HG03135 (cell line): ENCODE data around the gene GPR161.
"Not testable (repeated sequence)": the region's sequence is repeated elsewhere in the genome, so short reads cannot be mapped to it uniquely, and the experiment has no call there.

Experiments
- ATAC-seq: cut with Tn5 transposase; IDR thresholded peaks from one replicate; pipeline ENCODE4 v1.9.1; 2021; ENCODE audit warnings: mild to moderate bottlenecking, moderate library complexity; ENCODE audit not compliant: unreplicated experiment

The GPR161 gene, protein sequence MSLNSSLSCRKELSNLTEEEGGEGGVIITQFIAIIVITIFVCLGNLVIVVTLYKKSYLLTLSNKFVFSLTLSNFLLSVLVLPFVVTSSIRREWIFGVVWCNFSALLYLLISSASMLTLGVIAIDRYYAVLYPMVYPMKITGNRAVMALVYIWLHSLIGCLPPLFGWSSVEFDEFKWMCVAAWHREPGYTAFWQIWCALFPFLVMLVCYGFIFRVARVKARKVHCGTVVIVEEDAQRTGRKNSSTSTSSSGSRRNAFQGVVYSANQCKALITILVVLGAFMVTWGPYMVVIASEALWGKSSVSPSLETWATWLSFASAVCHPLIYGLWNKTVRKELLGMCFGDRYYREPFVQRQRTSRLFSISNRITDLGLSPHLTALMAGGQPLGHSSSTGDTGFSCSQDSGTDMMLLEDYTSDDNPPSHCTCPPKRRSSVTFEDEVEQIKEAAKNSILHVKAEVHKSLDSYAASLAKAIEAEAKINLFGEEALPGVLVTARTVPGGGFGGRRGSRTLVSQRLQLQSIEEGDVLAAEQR

DNA sequence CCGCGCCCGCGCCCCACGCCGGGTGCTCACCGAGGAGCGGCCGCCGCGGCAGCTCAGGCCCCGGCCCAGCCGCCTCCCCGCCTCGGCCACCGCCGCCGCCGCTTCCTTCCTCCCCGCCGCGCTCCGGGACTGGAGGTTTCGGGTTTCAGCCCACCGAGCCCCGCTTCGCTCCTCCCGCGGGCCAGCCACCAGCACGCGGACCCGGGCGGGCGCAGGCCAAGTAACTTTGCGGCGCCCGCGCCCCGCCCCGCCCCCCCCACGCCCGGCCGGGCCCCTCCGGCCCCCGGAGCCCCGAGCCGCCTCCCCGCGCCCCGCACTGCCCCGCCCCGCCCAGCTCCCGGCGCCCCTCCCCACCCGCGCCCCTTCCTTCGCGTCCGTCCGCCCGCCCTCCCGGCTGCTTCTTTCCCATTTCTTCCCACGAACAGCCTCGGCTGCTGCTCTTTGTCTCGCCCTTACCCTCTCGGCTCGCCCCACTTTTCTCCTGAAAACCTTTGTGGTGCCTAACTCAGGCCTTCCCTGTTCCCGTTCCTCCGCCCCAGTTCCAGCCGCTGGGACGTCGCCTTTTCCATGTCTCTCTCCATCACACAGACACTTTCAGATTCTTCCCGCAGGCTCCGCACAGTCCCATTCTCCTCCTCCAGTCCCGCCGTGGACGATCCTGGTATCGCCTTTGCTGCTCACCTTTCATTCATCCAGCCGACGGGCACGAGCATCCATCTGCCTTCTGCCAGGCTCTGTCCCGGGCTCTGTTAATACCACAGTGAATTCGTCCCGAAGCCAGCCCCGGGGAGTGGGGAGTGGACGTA lies at the start of gene GPR161:
Gene GPR161 (minus strand): TSS at position 222 of the 806 bp plus-strand sequence. CDS start 32,080 bp downstream, outside the sequence.
- ATAC-seq, result no peak

DNA sequence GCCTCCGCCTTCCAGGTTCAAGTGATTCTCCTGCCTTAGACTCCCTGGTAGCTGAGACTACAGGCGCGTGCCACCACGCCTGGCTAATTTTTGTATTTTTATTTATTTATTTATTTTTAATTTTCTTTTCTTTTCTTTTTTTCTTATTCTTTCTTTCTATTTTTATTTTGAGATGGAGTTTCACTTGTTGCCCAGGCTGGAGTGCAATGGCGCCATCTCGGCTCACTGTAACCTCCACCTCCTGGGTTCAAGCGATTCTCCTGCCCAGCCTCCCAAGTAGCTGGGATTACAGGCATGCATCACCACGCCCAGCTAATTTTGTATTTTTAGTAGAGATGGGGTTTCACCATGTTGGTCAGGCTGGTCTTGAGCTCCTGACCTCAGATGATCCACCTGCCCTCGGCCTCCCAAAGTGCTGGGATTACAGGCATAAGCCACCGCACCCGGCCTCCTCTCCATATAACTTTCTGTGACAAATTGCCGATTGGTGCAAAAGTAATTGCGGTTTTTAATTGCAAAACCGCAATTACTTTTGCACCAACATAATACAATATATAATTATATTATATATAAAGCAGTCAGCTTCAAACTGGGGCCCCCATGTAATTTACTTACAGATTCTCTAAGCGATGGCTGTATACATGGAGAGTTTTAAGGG lies 44.5 kb upstream of the GPR161 start:
- ATAC-seq, result not testable (repeated sequence)

DNA sequence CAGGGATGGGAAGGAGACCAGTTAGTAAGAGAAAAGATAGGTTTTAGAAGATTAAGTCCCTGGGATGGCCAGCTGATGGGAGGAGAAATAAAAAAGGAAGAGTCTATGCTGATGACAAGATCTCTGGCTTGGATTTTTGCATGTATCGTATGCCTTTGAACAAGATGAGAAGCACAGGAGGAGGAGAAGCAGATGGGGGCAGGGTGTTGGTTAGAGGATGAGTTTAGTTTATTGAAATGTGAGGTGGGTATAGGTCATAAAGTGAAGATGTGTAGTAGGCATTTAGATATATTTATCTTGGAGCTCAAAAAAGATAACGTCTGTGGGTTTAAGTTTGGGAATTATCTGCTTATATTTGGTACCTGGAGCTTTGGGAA lies 43.4 kb upstream of the GPR161 start:
- no peak for ATAC-seq

DNA sequence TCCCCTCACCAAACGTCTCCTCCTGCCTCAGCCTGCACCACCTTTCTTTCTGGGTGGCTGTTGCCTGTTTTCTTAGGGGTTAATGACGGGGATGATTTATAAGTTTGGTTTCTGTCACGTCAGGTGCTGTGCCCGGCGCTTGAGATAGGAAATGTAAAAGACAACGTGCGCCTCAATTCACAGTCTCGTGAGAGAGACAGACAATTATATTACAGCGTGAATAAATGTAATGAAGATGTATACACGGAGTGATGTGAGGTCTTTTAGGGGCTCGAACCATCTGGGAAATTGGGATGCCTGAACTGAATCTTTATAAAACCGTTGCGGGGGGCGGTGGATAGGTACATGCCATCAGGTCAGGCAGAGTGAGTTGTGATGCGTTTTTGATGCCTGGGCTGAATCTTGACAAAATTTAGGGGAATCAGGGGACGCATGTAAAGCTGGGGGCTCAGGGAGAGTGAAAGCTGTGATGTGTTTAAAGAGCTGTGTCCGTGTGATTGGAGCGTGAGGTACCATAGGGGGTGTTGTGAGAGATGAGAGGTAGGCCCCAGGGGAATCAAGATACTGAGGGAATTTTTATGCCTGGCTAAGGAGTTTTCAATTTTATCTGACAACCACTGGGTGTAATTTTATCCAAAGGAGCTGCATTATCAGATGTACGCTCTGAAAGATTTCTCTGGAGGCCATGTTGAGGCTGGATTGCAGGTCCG lies 42.9 kb upstream of the GPR161 start:
- no peak for ATAC-seq

DNA sequence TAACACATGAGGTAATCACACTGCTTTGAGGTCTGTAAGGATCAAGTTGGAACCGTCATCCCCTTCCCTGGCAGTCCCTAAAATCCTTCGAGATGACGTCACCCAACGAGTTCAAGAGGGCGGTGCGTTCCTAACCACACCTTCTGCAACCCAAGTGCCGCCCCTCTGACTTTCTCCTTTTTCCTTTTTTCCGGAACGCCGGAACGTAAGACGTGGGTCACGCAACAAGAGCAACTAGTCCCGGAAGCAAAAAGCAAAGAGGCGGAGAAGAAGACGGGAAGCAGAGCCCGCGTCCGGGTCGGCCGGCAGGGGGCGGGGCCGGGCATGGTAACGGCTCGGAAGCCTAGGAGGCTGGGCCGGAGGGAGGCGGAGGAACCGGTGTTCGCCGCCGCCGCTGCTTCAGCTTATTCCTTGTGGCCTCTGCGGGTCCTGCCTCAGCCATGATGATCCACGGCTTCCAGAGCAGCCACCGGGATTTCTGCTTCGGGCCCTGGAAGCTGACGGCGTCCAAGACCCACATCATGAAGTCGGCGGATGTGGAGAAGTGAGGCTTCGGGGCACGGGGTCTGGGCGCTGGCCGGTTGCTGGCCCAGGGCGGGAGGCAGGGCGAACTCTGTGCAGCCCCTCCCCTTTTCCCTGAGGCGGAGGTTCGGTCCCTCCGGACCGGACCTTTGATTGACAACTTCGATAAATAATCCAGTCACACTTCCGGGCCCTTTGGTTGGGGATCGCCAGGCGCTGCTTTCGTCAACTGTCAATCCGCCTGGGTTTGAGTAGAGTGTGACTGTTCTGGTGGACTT lies 42.1 kb upstream of the GPR161 start, which contains the start of gene TIPRL:
Gene TIPRL (plus strand): TSS at position 325 of the 800 bp plus-strand sequence. CDS start 116 bp downstream, at position 441.
- ATAC-seq, result peak; percentile 90

DNA sequence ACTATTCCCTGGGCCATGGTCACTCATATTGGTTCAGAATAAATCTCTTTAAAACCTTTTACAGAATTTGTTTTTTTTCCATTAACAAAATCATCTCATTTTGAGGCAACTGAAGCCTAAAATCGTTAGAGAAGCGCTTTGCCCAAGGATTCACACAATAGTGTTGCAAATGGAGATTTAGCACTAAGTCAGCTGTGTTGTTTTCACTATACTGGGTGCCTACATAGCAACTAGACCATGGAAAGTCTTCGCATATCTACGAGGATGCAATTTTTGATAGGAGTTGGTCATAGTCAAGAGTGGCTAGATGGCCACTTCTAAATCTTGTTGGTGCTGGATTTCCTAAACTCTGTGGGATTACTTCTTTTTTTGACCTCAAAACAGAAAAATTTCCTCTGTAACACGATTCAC lies 41.5 kb upstream of the GPR161 start:
- ATAC-seq, result no peak

DNA sequence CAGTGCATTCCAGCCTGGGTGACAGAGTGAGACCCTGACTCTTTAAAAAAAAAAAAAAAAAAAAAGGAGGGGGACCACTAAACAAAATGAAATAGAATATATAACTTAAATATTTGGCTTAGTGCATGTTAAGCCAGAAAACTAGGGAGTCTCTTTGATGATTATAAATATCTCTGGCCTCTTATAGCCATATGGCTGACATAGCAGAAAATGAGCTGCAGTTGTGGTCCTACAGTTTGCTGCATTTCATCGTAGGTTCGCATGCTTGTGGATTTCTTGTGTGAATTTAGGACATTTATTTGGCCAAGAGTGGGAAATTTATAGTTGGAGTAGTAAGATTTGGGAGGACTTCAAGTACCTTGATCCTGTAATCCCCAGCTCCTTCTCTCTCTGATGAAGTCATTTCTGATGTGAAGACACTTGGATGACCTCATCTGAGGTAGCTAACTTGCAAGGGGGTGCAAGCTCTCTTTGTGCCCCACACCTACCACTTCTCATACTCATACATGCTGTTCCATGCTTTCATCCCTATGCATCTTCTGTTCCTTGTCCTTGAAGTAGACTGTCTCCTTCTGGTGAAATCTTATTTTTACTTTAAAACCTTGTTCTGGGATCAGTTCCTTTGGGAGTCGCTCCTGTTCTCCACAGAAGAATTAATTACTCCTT lies 35.7 kb upstream of the GPR161 start:
- ATAC-seq, result no peak

DNA sequence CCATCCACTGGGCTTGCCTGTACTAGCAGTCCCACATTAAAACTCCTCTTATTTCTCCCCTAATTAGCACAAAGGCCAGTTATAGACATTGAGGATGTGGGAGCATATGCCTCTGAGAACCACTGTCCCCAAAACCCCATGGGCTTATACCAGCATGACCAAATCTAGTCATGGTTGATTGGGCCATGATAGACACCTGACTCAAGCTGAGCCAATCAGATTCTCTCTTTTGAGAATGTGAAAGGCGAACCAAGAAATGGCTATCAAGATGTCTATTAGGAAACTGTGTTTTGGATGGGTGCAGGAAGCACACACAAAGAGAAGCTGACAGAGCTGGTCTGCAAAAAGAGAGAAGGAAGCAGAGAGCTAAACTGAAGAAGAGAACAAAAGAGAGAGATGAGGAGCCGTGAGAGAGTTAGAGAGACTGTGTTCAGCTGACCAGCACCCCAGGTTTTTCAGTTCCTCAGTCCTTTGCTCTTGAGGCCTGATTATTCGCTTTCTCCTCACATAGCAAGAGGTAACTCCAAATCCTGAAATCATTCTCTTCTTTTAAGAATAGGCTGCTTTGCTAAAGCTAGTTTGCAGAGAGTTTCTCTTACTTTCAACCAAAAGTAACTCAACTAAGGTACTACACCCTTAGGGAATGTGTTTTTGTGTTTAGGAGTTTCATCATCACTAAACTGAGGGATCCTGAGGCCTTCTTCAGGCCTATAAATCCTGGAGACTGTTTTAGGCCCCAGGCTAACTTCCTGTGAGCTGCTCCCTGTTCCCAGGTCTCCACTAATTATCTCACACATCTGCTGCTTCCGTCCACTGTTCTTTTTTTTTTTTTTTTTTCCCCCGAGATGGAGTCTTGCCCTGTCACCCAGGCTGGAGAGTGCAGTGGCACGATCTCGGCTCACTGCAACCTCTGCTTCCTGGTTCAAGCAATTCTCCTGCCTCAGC lies 34.1 kb upstream of the GPR161 start:
- ATAC-seq, result no peak

DNA sequence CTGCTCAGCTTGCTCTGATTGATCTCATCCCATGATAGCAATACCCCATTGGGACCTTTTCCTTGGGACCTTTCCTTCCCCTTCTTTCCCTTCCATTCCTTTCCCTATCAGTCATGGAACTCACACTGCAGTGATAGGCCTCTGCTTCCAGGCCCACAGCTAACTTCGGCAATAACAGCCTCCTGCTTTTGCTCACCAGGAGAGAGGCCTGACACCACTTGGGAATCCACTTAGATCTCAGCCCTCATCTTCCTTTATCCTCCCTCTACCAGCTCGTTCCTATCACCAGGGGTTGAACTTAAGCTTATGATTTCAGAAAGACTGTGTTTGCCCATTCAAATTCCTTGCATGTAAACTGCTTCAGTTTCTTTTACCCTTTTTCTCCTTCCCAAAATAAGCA lies 31.1 kb upstream of the GPR161 start:
- no peak for ATAC-seq

DNA sequence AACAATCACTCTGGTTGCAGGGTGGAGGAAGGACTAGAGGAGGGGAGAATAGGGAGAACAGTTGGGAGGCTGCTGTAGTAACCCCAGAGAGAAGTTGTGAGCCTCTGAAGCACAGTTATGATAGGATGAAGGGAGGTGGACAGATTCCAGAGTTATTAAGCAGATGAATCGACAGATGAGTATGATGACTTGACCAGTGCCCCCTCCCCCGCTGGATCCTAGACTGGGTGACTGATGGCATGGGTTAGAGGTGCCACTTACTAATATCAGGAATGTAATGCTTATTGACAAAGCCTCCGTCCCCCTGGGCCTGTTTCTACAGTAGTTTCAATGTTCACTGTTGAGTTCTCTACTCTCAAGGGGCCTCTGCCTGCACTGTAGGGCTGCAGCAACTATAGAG lies 28.0 kb upstream of the GPR161 start:
- no peak for ATAC-seq

DNA sequence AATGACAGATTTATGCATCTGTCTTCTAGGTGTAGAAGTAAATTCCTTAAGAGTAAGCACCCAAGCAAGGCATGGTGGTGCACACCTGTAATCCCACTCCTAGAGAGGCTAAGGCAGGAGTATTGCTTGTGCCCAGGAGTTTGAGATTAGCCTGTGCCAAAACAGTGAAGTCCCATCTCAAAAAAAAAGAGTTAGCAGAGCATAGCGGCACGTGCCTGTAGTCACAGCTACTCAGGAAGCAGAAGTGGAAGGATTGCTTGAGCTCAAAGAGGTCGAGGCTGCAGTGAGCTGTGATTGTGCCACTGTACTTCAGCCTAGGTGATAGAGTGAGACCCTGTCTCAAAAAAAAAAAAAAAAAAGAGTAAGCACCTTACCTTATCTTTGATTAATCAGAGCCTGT lies 26.9 kb upstream of the GPR161 start:
- no peak for ATAC-seq

DNA sequence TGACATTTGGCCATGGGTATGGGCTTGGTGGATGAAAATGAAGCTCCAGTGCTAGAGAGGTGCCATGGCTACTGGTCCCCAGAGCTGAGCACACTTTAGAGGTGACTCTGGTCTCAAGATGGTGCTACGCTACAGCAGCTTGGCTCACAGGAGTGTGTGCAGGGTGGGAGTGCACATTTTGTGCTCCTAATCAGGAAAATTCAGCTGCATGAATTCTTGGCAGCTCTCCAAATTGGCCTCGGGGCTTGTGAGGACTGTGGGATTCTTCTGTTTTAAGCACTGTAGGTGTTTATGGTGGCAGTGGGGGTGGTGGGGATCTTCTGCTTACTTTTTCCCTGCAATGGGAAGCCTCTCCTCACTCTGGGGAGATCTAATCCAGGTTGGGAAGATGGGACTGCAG lies 24.7 kb upstream of the GPR161 start:
- ATAC-seq, result no peak

DNA sequence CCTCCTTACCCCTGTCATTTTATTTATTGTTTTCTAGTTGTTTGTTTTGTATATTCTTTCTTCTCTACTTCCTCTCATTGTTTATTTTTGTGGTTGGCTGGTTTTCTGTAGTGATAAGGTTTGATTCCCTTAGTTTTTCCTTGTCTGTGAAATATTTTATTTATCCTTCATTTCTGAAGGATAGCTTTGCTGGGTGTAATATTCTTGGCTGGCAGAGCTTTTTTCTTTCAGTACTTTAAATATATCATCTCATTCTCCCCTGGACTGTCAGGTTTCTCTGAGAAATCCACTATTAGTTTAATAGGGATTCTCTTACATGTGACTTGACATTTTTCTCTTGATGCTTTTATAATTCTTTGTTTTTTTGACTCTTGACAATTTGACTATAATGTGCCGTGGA lies 23.2 kb upstream of the GPR161 start:
- no peak for ATAC-seq

DNA sequence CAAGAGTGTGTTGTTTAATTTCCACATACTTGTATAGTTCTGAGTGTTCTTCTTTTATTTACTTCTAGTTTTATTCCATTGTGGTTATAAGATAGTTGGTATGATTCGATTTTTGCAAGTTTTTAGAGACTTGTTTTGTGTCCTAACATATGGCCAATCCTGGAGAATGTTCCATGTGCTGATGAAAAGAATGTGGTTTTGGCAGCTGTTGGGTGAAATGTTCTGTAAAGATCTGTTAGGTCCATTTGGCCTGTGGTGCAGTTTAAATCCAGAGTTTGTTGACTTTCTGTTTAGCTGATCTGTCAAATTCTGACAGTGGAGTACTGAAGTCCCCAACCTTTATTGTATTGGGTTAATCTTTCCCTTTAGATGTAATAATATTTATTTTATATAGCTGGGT lies 22.5 kb upstream of the GPR161 start:
- ATAC-seq, result no peak

DNA sequence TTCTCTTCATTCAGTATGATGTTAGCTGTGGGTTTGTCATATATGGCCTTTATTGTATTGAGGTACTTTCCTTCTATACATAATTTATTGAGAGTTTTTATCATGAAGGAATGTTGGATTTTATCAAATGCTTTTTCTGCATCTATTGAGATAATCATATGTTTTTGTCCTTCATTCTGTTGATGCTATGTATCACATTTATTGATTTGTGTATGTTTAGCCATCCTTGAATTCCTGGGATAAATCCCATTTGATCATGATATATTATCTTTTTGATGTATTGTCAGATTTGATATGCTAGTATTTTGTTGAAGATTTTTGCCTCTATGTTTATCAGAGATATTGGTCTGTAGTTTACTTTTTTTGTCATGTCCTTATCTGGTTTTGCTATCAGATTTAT lies 20.9 kb upstream of the GPR161 start:
- ATAC-seq, result no peak

DNA sequence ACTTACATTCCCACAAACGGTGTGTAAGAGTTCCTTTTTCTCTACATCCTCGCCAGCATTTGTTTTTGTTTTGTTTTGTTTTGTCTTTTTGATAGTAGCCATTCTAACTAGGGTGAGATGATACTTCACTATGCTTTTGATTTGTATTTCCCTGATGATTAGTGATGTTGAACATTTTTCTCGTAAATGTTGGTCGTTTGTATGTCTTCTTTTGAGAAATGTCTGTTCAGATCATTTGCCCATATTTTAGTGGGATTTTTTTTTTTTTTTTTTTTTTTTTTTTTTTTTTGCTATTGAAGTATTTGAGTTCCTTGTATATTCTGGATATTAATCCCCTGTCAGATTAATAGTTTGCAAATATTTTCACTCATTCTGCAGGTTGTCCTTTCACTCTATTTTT lies 19.2 kb upstream of the GPR161 start:
- ATAC-seq, result no peak

DNA sequence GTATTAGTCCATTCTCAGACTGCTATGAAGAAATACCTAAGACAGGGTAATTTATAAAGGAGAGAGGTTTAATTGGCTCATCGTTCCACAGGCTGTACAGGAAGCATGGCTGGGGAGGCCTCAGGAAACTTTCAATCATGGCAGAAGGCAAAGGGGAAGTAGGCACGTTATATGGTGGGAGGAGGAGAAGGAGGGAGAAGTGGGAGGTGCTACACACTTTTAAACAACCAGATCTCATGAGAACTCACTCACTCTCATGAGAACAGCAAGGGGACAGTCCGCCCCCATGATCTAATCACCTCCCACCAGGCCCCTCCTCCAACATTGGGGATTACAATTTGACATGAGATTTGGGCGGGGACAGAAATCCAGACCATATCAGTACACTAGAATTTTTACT lies 18.0 kb upstream of the GPR161 start:
- not testable (repeated sequence) for ATAC-seq

DNA sequence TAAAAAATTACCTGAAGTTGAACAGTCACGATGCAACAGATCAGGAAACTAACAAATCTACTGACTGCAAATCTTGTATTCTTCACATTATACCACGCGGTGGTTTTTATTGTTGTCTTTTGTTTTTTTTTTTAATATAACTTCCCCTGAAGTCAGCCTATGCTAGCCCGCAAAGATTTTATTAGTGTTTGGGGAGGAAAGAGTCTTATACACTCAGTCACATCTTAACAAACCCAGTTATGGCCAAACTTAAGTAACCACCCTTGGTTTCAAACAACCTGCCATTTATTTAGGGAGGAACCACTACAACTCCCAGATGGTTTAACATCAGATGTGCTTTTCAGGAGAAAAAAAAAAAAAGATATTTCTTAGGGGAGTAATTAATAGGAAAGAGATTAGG lies 15.2 kb upstream of the GPR161 start:
- no peak for ATAC-seq
